Fibroblast of lung (primary cell): ENCODE data around the gene APPBP2. TPM values are rescaled to one million over a fixed set of nuclear protein-coding genes. Genes with fewer than 3 reads are reported as not detected.
"Not testable (repeated sequence)": the region's sequence is repeated elsewhere in the genome, so short reads cannot be mapped to it uniquely, and the experiment has no call there.

Source experiments
- DNase-seq, 2 donors: peaks; one replicate each; pipeline versions ENCODE4 v3.0.0 to v3.0.0-alpha.2; 2010; ENCODE audit warnings: low read depth in 2 of 2
- H2AFZ ChIP-seq: 2 replicates; pipeline ENCODE4 v1.5.1; 2012; ENCODE audit warnings: low read length, control low read depth, inconsistent platforms
- H3K27ac ChIP-seq: 2 replicates; pipeline ENCODE4 v1.5.1; 2011; ENCODE audit warnings: low read length, control low read depth; ENCODE audit not compliant: insufficient read depth
- H3K27me3 ChIP-seq: 2 replicates; pipeline ENCODE4 v1.5.1; 2011; ENCODE audit warnings: mild to moderate bottlenecking, low read length; ENCODE audit not compliant: control insufficient read depth, insufficient read depth
- H3K36me3 ChIP-seq: 2 replicates; pipeline ENCODE4 v1.5.1; 2011; ENCODE audit warnings: low read length; ENCODE audit not compliant: control insufficient read depth, insufficient read depth
- H3K4me1 ChIP-seq: 2 replicates; pipeline ENCODE4 v1.5.1; 2011; ENCODE audit warnings: low read length; ENCODE audit not compliant: control insufficient read depth, insufficient read depth; ENCODE audit errors: extremely low read depth
- H3K4me2 ChIP-seq: 2 replicates; pipeline ENCODE4 v1.5.1; 2011; ENCODE audit warnings: low read length, control low read depth; ENCODE audit not compliant: insufficient read depth; ENCODE audit errors: extremely low read depth
- H3K4me3 ChIP-seq, 4 experiments: fragments of 200-600 bp in 1 of 4; sonication (generic) in 1 of 4; replicated peaks in 1 of 4; 2 replicates each; pipeline ENCODE4 v1.5.1; 2011 to 2016; ENCODE audit warnings: low read length in 4 of 4, low read depth in 3 of 4, mild to moderate bottlenecking in 3 of 4, control low read depth in 2 of 4, inconsistent platforms in 1 of 4, mixed read lengths in 1 of 4; ENCODE audit not compliant: insufficient read depth in 1 of 4; ENCODE audit errors: control extremely low read depth in 1 of 4
- H3K79me2 ChIP-seq: 2 replicates; pipeline ENCODE4 v1.5.1; 2012; ENCODE audit warnings: mild to moderate bottlenecking, low read length, inconsistent platforms; ENCODE audit not compliant: control insufficient read depth, insufficient read depth
- H3K9ac ChIP-seq: 2 replicates; pipeline ENCODE4 v1.5.1; 2011; ENCODE audit warnings: mild to moderate bottlenecking, low read length, control low read depth; ENCODE audit not compliant: insufficient read depth
- H3K9me3 ChIP-seq: 2 replicates; pipeline ENCODE4 v1.5.1; 2012; ENCODE audit warnings: low read depth, low read length; ENCODE audit not compliant: control insufficient read depth, insufficient read depth
- H4K20me1 ChIP-seq: 2 replicates; pipeline ENCODE4 v1.5.1; 2011; ENCODE audit warnings: low read length; ENCODE audit not compliant: control insufficient read depth, insufficient read depth; ENCODE audit errors: extremely low read depth
- CTCF ChIP-seq, 2 donors: IDR thresholded peaks in 1 of 2; conservative IDR thresholded peaks in 1 of 2; 1 replicate in 1 of 2; 2 replicates in 1 of 2; pipeline ENCODE4 v1.5.1; 2011 to 2012; ENCODE audit warnings: low read length in 2 of 2, control low read depth in 1 of 2, inconsistent platforms in 1 of 2, low read depth in 1 of 2, mild to moderate bottlenecking in 1 of 2
- EZH2 ChIP-seq: IDR thresholded peaks from 2 replicates; pipeline ENCODE4 v1.5.1; 2012; ENCODE audit warnings: low read length, control low read depth, mild to moderate bottlenecking; ENCODE audit errors: missing control alignments
- polyA plus RNA-seq, 2 donors: library from polyadenylated mRNA; depleted of rRNA in 1 of 2; stranded (reverse) in 1 of 2; unstranded in 1 of 2; fragments of >200 nt; gene quantifications; 2 replicates each; pipeline ENCODE4 v1.2.1, GENCODE V29; 2011 to 2012; ENCODE audit warnings: missing spikeins in 1 of 2
- total RNA-seq: library from RNA; depleted of rRNA; stranded (reverse); fragments of >200 nt; gene quantifications from 2 replicates; pipeline ENCODE4 v1.2.1, GENCODE V29; 2014

APPBP2 gene
- total and polyA plus RNA-seq, 2 donors (not counting 1 experiment from before 2014, with no cell fraction given), result 45.0 to 58.1 TPM

- not testable (repeated sequence) for H3K9me3 ChIP-seq, H3K27ac ChIP-seq, H3K36me3 ChIP-seq, H3K9ac ChIP-seq, H3K4me1 ChIP-seq, H3K79me2 ChIP-seq, H3K27me3 ChIP-seq, H3K4me2 ChIP-seq, H2AFZ ChIP-seq, H4K20me1 ChIP-seq, H3K4me3 ChIP-seq, DNase-seq
These were observed 107.0 kb downstream of the APPBP2 start for GRCh38 chr17:60419003-60419402.

- TF ChIP-seq CTCF (conservative IDR thresholded peaks at IDR 0.05 in 1 of 2, IDR thresholded peaks at IDR 0.05 in 1 of 2; ENCODE audit: low read depth in 1 of 2, low read length in 2 of 2) (no peak), EZH2 (no peak)
- Histone ChIP-seq H3K27me3 (no peaks in the 10 kb centered on the region), H3K4me3 (no peak overlapping the region), H3K4me2 (no peak overlapping the region), H2AFZ (no peak overlapping the region), H3K79me2 (no peaks in the 10 kb centered on the region), H3K9me3 (no peaks in the 10 kb centered on the region), H3K36me3 (no peaks in the 10 kb centered on the region), H4K20me1 (no peaks in the 10 kb centered on the region), H3K9ac (no peak overlapping the region), H3K27ac (no peak overlapping the region), H3K4me1 (no peaks in the 10 kb centered on the region)
- no peak for DNase-seq
These were observed 109.6 kb downstream of the APPBP2 start for GRCh38 chr17:60416368-60416925.

GRCh38 chr17:60415146-60415545, 110.9 kb downstream of the APPBP2 start:
- H3K4me1 ChIP-seq, result no peaks in the 10 kb centered on the region
- H3K27me3 ChIP-seq, result no peaks in the 10 kb centered on the region
- no peak overlapping the region for H3K4me3 ChIP-seq
- no peak for DNase-seq
- H3K36me3 ChIP-seq, result no peaks in the 10 kb centered on the region
- TF ChIP-seq CTCF (conservative IDR thresholded peaks at IDR 0.05 in 1 of 2, IDR thresholded peaks at IDR 0.05 in 1 of 2; ENCODE audit: low read depth in 1 of 2, low read length in 2 of 2) (no peak), EZH2 (no peak)
- H3K27ac ChIP-seq, result no peak overlapping the region
- H3K9me3 ChIP-seq, result no peaks in the 10 kb centered on the region
- no peak overlapping the region for H3K4me2 ChIP-seq
- no peaks in the 10 kb centered on the region for H3K79me2 ChIP-seq
- no peaks in the 10 kb centered on the region for H4K20me1 ChIP-seq
- H3K9ac ChIP-seq, result no peak overlapping the region
- no peak overlapping the region for H2AFZ ChIP-seq
